B cell (primary cell): ENCODE data around the gene PNCK. TPM values are rescaled to one million over a fixed set of nuclear protein-coding genes. Genes with fewer than 3 reads are reported as not detected.

Source experiments
- ATAC-seq: fragments of 200-7000 bp; cut with Tn5 transposase; one replicate; pipeline ENCODE4 v1.10.0; 2021; ENCODE audit warnings: low read depth, mild to moderate bottlenecking, moderate number of reproducible peaks, moderate library complexity
- CTCF ChIA-PET: fragments of 350-600 bp; sonication (Branson Sonifier 250); formaldehyde crosslinking; loops from one replicate; lab custom pipeline; 2021; ENCODE audit warnings: antibody characterized with exemption, inconsistent platforms; lab: Charles Lee
- POLR2A ChIA-PET: fragments of 350-600 bp; sonication (Branson Sonifier 250); formaldehyde crosslinking; loops from one replicate; lab custom pipeline; 2021; ENCODE audit warnings: antibody characterized with exemption; lab: Charles Lee
- DNase-seq: peaks from one replicate; pipeline ENCODE4 v3.0.0; 2013
- H2AFZ ChIP-seq: 2 replicates; pipeline ENCODE4 v1.6.1; 2012; ENCODE audit warnings: mild to moderate bottlenecking, low read depth, low read length; ENCODE audit not compliant: insufficient read depth, poor library complexity, severe bottlenecking
- H3K27ac ChIP-seq, 2 donors: 1 replicate in 1 of 2; 2 replicates in 1 of 2; pipeline ENCODE4 v1.5.1; 2012 to 2013; ENCODE audit warnings: low read length in 2 of 2, mild to moderate bottlenecking in 2 of 2, moderate library complexity in 1 of 2
- H3K27me3 ChIP-seq, 4 experiments: fragments of 200-600 bp in 1 of 4; sonication (generic) in 1 of 4; replicated peaks in 1 of 4; 1 replicate in 2 of 4; 2 replicates in 2 of 4; pipeline versions ENCODE4 v1.6.1 to v1.7.0; 2013 to 2016; ENCODE audit warnings: low read length in 3 of 4, mild to moderate bottlenecking in 2 of 4, mixed read lengths in 1 of 4, moderate library complexity in 1 of 4; ENCODE audit not compliant: insufficient read depth in 4 of 4, control insufficient read depth in 3 of 4; ENCODE audit errors: control extremely low read depth in 1 of 4
- H3K36me3 ChIP-seq, 2 experiments: replicated peaks in 1 of 2; 1 replicate in 1 of 2; 2 replicates in 1 of 2; pipeline versions ENCODE4 v1.6.1 to v1.7.1; 2013; ENCODE audit warnings: low read length in 1 of 2; ENCODE audit not compliant: insufficient read depth in 2 of 2, control insufficient read depth in 1 of 2; ENCODE audit errors: control extremely low read depth in 1 of 2, extremely low read depth in 1 of 2
- H3K4me1 ChIP-seq, 2 donors: fragments of 200-600 bp in 1 of 2; sonication (generic) in 1 of 2; 1 replicate in 1 of 2; 2 replicates in 1 of 2; pipeline versions ENCODE4 v1.5.1 to v1.6.1; 2013 to 2017; ENCODE audit warnings: low read length in 2 of 2; ENCODE audit not compliant: control insufficient read depth in 2 of 2, insufficient read depth in 2 of 2
- H3K4me2 ChIP-seq: replicated peaks from 2 replicates; pipeline ENCODE3; 2012; ENCODE audit warnings: mild to moderate bottlenecking, low read depth, low read length; ENCODE audit not compliant: poor library complexity, severe bottlenecking
- H3K4me3 ChIP-seq, 5 experiments: fragments of 200-600 bp in 1 of 5; sonication (generic) in 1 of 5; 1 replicate in 3 of 5; 2 replicates in 2 of 5; pipeline versions ENCODE4 v1.5.1 to v1.7.0; 2011 to 2016; ENCODE audit warnings: low read length in 4 of 5, mild to moderate bottlenecking in 4 of 5, low read depth in 2 of 5, control low read depth in 1 of 5, moderate library complexity in 1 of 5; ENCODE audit not compliant: insufficient read depth in 1 of 5; ENCODE audit errors: control extremely low read depth in 1 of 5, extremely low read depth in 1 of 5
- H3K79me2 ChIP-seq: fragments of 200-600 bp; sonication (generic); one replicate; pipeline ENCODE4 v1.6.0; 2016; ENCODE audit warnings: low read length; ENCODE audit not compliant: control insufficient read depth, insufficient read depth
- H3K9ac ChIP-seq: fragments of 200-600 bp; sonication (generic); 2 replicates; pipeline ENCODE4 v1.6.1; 2017; ENCODE audit warnings: mild to moderate bottlenecking, low read length, moderate library complexity
- H3K9me3 ChIP-seq, 3 donors: one replicate each; pipeline versions ENCODE4 v1.6.1 to v1.7.1; 2013; ENCODE audit warnings: low read length in 2 of 3; ENCODE audit not compliant: control insufficient read depth in 2 of 3, insufficient read depth in 1 of 3; ENCODE audit errors: control extremely low read depth in 1 of 3
- H4K20me1 ChIP-seq: 2 replicates; pipeline ENCODE4 v1.6.0; 2012; ENCODE audit warnings: mild to moderate bottlenecking, low read length; ENCODE audit not compliant: insufficient read depth, control insufficient read depth, poor library complexity, severe bottlenecking
- H3K27ac Mint-ChIP-seq: one replicate; pipeline ENCODE4 v1.8.0; 2021; ENCODE audit warnings: mixed read lengths
- H3K27me3 Mint-ChIP-seq: one replicate; pipeline ENCODE4 v1.8.0; 2021; ENCODE audit warnings: mixed read lengths
- H3K4me1 Mint-ChIP-seq: one replicate; pipeline ENCODE4 v1.8.0; 2021; ENCODE audit warnings: mixed read lengths
- H3K4me3 Mint-ChIP-seq: one replicate; pipeline ENCODE4 v1.8.0; 2021; ENCODE audit warnings: mixed read lengths
- H3K9me3 Mint-ChIP-seq: one replicate; pipeline ENCODE4 v1.8.0; 2022; ENCODE audit warnings: mixed read lengths; ENCODE audit not compliant: insufficient read depth
- CTCF ChIP-seq: fragments of 200-600 bp; IDR thresholded peaks from one replicate; pipeline ENCODE4 v1.8.0; 2022; ENCODE audit warnings: antibody characterized with exemption, mild to moderate bottlenecking
- EZH2 ChIP-seq: IDR thresholded peaks from 2 replicates; pipeline ENCODE4 v1.6.1; 2012; ENCODE audit warnings: borderline replicate concordance, low read depth, mild to moderate bottlenecking, moderate library complexity, low read length; ENCODE audit not compliant: insufficient read depth, poor library complexity, severe bottlenecking
- WGBS: methylation state at CpG from one replicate; pipeline ENCODE4 v1.1.5; 2013; ENCODE audit warnings: missing lambda C conversion rate; ENCODE audit not compliant: insufficient coverage; 5-methylcytosine and 5-hydroxymethylcytosine counted together
- intact Hi-C: fragments of 100-400 bp; cut with micrococcal nuclease; formaldehyde crosslinking; loops from one replicate; pipeline ENCODE4 v1.10.0; 2022
- polyA plus RNA-seq: library from polyadenylated mRNA; depleted of rRNA; stranded (reverse); fragments of >200 nt; gene quantifications from 2 replicates; pipeline ENCODE4 v1.2.3, GENCODE V29; 2012
- total RNA-seq, 2 donors: library from RNA; stranded (reverse); fragments of 120-200 nt in 1 of 2; gene quantifications; 1 replicate in 1 of 2; 2 replicates in 1 of 2; pipeline versions ENCODE4 v1.2.3 to v1.2.4, GENCODE V29; 2013 to 2022

PNCK gene
- total and polyA plus RNA-seq, 2 donors (not counting 1 experiment from before 2014, with no cell fraction given) = 0.99 TPM; not detected in 1

DNA sequence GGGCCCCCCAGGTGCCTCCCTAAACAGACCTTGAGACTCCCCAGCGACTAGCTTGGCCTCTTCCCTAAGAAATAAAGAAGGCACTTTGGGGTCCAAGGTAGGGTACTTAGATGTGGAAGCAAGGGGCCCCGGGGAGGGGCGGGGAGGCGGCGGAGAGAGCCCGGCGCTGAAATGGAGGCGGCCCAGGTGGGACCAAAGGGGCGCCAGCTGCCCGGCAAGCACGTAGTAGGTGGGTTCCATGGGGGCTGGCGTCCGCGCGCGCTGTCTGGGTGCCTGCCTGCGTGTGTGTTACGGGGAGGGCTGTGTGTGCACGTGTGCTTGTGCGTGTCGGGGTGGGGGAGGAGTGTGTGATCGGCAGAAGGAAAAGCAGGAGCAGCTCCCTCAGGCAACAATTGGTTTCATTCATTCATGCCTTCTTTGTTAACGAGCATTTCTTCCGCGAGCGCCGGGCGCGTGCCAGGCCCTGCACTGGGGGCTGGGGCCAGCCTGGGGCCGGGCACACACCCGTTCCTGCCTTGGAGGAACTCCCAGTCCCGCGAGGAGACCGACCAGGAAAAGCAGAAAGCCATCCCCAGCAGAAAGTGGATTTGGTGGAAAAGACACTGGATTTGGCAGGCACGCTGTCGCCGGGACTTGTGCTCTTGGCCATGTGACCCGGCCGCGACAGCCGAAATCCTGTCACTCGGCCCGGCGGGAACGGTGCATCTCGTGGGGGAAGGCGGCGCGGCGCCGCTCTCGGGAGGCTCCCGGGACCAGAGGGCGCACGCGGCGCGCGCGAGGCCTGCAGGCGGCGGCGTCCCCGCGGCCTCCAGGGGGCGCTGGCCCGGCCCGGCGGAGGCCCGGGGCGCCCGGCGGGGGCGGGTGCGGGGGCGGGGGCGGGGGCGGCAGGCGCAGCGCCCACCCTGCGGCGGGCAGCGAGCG lies 29.9 kb downstream of the PNCK start:
- Histone ChIP-seq H3K27me3 (peaks cover 0 to 73% (median 14%) of the 10 kb centered on the region in 4 experiments), H2AFZ (no peak overlapping the region), H3K4me3 (no peak overlapping the region), H4K20me1 (no peaks in the 10 kb centered on the region), H3K9me3 (no peaks in the 10 kb centered on the region), H3K27ac (no peak overlapping the region), H3K4me1 (peaks cover 17 to 31% of the 10 kb centered on the region in 2 donors), H3K79me2 (no peaks in the 10 kb centered on the region), H3K36me3 (no peaks in the 10 kb centered on the region), H3K4me2 (peak overlapping the region; percentile 64), H3K9ac (no peak overlapping the region)
- H3K4me3 Mint-ChIP-seq = peak overlapping the region; percentile 59
- H3K9me3 Mint-ChIP-seq = no peaks in the 10 kb centered on the region
- intact Hi-C loops = no loop called here
- POLR2A ChIA-PET = no interaction called here
- no peak for TF ChIP-seq EZH2
- peak; percentile 17 for TF ChIP-seq CTCF
- DNase-seq (peak; percentile 39), ATAC-seq (no peak)
- no peak overlapping the region for H3K27ac Mint-ChIP-seq
- peaks cover 18% of the 10 kb centered on the region for H3K4me1 Mint-ChIP-seq
- CTCF ChIA-PET = interaction anchor here (1.0 to 1.4 kb wide), 2 partner anchors 12 to 78 kb away, joined by 3 to 5 read pairs; no protein-coding TSS in a partner anchor
- 3% methylated on average over 74 of the region's 84 CpGs for WGBS
- H3K27me3 Mint-ChIP-seq = peaks cover 17% of the 10 kb centered on the region
